Endodermal cell (in vitro differentiated cells): Measurements from ENCODE around the gene CARHSP1. TPM values are rescaled to one million over a fixed set of nuclear protein-coding genes. Genes with fewer than 3 reads are reported as not detected.
A peak's percentile ranks its signal among the peaks of the same experiment; 100 is the strongest.

Experiments
- DNase-seq: peaks from one replicate; pipeline ENCODE4 v3.0.0-alpha.2; 2017
- H3K27ac ChIP-seq: 2 replicates; pipeline ENCODE4 v1.5.1; 2013; ENCODE audit warnings: mild to moderate bottlenecking, low read depth, low read length, moderate library complexity
- H3K27me3 ChIP-seq: 2 replicates; pipeline ENCODE4 v1.6.1; 2013; ENCODE audit warnings: mild to moderate bottlenecking, low read length, moderate library complexity; ENCODE audit not compliant: insufficient read depth, control insufficient read depth, poor library complexity, severe bottlenecking
- H3K36me3 ChIP-seq: 2 replicates; pipeline ENCODE4 v1.7.0; 2013; ENCODE audit warnings: mild to moderate bottlenecking, low read length, moderate library complexity; ENCODE audit not compliant: control insufficient read depth, insufficient read depth
- H3K4me1 ChIP-seq: one replicate; pipeline ENCODE4 v1.7.0; 2013; ENCODE audit warnings: low read length; ENCODE audit not compliant: control insufficient read depth, insufficient read depth
- H3K4me3 ChIP-seq: 2 replicates; pipeline ENCODE4 v1.5.1; 2013; ENCODE audit warnings: mild to moderate bottlenecking, low read length, moderate library complexity
- H3K9ac ChIP-seq: 2 replicates; pipeline ENCODE4 v1.6.1; 2013; ENCODE audit warnings: mild to moderate bottlenecking, low read length, moderate library complexity; ENCODE audit not compliant: poor library complexity, severe bottlenecking; ENCODE audit errors: extremely low read depth
- H3K9me3 ChIP-seq: 2 replicates; pipeline ENCODE4 v1.6.1; 2013; ENCODE audit warnings: mild to moderate bottlenecking, low read length, moderate library complexity; ENCODE audit not compliant: control insufficient read depth
- H3K27ac Mint-ChIP-seq: 2 replicates; pipeline ENCODE4 v1.8.0; 2020; ENCODE audit warnings: mixed read lengths
- H3K27me3 Mint-ChIP-seq: 2 replicates; pipeline ENCODE4 v1.8.0; 2021; ENCODE audit warnings: mild to moderate bottlenecking, mixed read lengths; ENCODE audit not compliant: insufficient read depth
- H3K36me3 Mint-ChIP-seq: 2 replicates; pipeline ENCODE4 v1.8.0; 2020; ENCODE audit warnings: low read depth, mixed read lengths
- H3K4me1 Mint-ChIP-seq: 2 replicates; pipeline ENCODE4 v1.8.0; 2020; ENCODE audit warnings: mixed read lengths
- H3K4me3 Mint-ChIP-seq: 2 replicates; pipeline ENCODE4 v1.8.0; 2020; ENCODE audit warnings: mild to moderate bottlenecking, moderate library complexity, mixed read lengths
- H3K9me3 Mint-ChIP-seq: 2 replicates; pipeline ENCODE4 v1.8.0; 2020; ENCODE audit warnings: mild to moderate bottlenecking, mixed read lengths
- CTCF ChIP-seq: fragments of 200-600 bp; sonication (generic); conservative IDR thresholded peaks from 2 replicates; pipeline ENCODE4 v1.5.0; 2021; ENCODE audit warnings: antibody characterized with exemption, mild to moderate bottlenecking
- WGBS, 2 experiments: methylation state at CpG; one replicate each; pipeline versions ENCODE4 v1.1.5 to v1.1.7; 2013; ENCODE audit warnings: missing lambda C conversion rate in 2 of 2, mixed read lengths in 1 of 2; ENCODE audit not compliant: insufficient coverage in 1 of 2, insufficient read length in 1 of 2; 5-methylcytosine and 5-hydroxymethylcytosine counted together
- total RNA-seq, 2 donors: library from RNA; stranded (reverse); fragmentation: NEBNext Ultra II Directional in 1 of 2; extraction: Animal tissue kit (Norgen Biotek cat#: 25700) in 1 of 2; gene quantifications; 2 replicates in 1 of 2; 3 replicates in 1 of 2; pipeline ENCODE4 v1.2.1, GENCODE V29; 2021

CARHSP1 gene
- total RNA-seq, 2 donors from 2014 or later: 233 to 275 TPM

GRCh38 chr16:8853150-8853549 is 15.7 kb downstream of the CARHSP1 start:
- no peaks in the 10 kb centered on the region for H3K27me3 Mint-ChIP-seq
- no peak overlapping the region for H3K4me3 Mint-ChIP-seq
- WGBS, 2 experiments: 74 to 86% methylated on average over 5 to 7 of the region's 7 CpGs
- Histone ChIP-seq H3K27ac (peak overlapping the region; percentile 70), H3K4me1 (peaks cover 15% of the 10 kb centered on the region), H3K9ac (peak overlapping the region; percentile 34), H3K27me3 (no peaks in the 10 kb centered on the region), H3K36me3 (peaks cover 93% of the 10 kb centered on the region), H3K9me3 (no peaks in the 10 kb centered on the region), H3K4me3 (no peak overlapping the region)
- no peaks in the 10 kb centered on the region for H3K9me3 Mint-ChIP-seq
- no peak for DNase-seq
- TF ChIP-seq CTCF: no peak
- H3K36me3 Mint-ChIP-seq: peaks cover 91% of the 10 kb centered on the region
- peak overlapping the region; percentile 93 for H3K27ac Mint-ChIP-seq
- peaks cover 19% of the 10 kb centered on the region for H3K4me1 Mint-ChIP-seq

GRCh38 chr16:8852534-8852933 is 16.3 kb downstream of the CARHSP1 start:
- H3K36me3 ChIP-seq: peaks cover 92% of the 10 kb centered on the region
- H3K27ac ChIP-seq: peak overlapping the region; percentile 70
- H3K4me1 ChIP-seq: peaks cover 15% of the 10 kb centered on the region
- DNase-seq: no peak
- Mint-ChIP-seq H3K4me3 (no peak overlapping the region), H3K4me1 (peaks cover 19% of the 10 kb centered on the region), H3K36me3 (peaks cover 91% of the 10 kb centered on the region), H3K27ac (peak overlapping the region; percentile 93), H3K9me3 (no peaks in the 10 kb centered on the region), H3K27me3 (no peaks in the 10 kb centered on the region)
- H3K27me3 ChIP-seq: no peaks in the 10 kb centered on the region
- no peak for TF ChIP-seq CTCF
- H3K4me3 ChIP-seq: no peak overlapping the region
- WGBS, 2 experiments: 79 to 86% methylated on average over 7 to 8 of the region's 8 CpGs
- peak overlapping the region; percentile 34 for H3K9ac ChIP-seq
- no peaks in the 10 kb centered on the region for H3K9me3 ChIP-seq

- Mint-ChIP-seq H3K4me1 (peaks cover 19% of the 10 kb centered on the region), H3K27me3 (no peaks in the 10 kb centered on the region), H3K9me3 (no peaks in the 10 kb centered on the region), H3K27ac (peak overlapping the region; percentile 57), H3K4me3 (no peak overlapping the region), H3K36me3 (peaks cover 88% of the 10 kb centered on the region)
- H3K36me3 ChIP-seq: peaks cover 90% of the 10 kb centered on the region
- DNase-seq: no peak
- H3K9me3 ChIP-seq: no peaks in the 10 kb centered on the region
- WGBS, 2 experiments: 88 to 91% methylated on average over 6 to 8 of the region's 8 CpGs
- H3K27me3 ChIP-seq: no peaks in the 10 kb centered on the region
- no peak overlapping the region for H3K27ac ChIP-seq
- no peak overlapping the region for H3K4me3 ChIP-seq
- TF ChIP-seq CTCF: no peak
- no peak overlapping the region for H3K9ac ChIP-seq
- H3K4me1 ChIP-seq: peaks cover 15% of the 10 kb centered on the region
Observed at GRCh38 chr16:8851761-8852403, 16.9 kb downstream of the CARHSP1 start.
